ENCODE data around the gene ZC3H12D.

Gene ZC3H12D

DNA sequence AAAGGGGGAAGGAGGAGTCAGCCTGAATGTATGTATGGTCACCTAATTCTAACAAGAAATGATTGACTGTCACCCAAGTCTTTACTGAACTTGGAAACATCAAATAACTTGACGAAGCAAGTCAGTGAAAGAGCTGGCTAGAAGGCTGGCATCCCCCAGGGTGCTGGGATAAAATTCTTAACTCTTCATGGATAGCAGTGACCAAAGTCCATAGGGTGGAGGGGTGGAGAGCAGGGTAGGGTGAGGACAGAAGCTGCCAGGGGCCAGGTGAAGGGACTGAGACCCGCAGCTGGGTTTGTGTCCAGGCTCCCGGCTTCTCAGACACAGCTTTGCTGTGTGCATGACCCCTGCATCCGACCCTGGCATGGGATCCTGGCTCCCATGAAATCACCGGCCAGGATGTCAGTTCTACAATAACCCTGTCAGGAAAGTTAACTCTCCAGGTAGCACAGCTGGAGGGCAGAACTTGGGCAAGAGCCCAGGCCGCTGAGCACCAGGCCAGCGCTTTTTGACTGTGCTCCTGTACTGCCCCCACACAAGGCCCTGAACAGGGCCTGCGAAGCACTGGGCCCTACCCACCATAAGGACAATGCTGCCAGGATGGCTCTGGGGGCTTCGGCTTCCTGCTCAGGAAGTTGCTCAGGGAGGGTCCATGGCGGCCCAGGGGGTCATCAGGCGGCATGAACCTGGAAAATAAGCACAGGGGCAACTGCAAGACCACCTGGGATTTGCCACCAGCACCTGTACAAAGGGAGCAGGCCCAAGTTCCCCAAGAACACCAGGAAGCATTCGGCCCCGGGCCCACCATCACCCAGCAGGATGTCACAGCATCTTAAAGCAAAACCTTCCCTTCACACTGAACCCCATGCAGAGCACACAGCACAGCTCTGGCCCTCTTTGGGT is 32.5 kb downstream of the ZC3H12D start:
- ATAC-seq, result no peak

DNA sequence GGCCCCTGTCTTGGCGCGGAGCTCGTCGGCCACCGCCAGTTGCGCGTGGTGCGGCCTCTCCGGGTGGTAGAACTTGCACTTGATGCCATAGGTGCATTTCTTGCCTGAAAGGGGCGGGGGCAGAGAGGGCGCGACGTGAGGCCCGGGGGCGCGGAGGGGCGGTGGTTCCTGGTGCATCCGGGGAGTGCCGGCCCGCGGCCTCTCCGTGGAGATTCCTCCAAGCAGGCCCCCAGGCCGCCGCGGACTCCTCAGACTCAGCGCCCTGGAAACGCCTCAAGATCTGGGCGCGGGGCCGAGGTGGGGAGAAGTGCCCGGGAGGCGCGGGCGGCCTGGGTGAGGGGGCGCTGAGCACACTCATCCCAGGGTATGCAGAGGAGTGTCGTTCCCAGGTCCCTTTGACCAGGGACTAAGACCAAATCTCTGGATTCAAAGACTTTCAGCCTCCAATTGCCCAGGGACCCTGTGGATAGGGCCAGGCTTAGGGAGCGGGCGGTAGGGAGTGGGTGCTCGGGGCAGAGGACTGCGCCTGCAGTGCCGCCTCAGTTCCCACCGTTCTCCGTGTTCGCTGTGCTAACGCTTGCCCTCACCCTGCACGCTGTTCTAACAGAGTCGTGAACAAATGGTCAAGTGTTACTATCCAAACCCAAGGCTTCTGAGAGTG is 33.3 kb downstream of the ZC3H12D start:
- ATAC-seq, result no peak
- no peak for TF ChIP-seq CSDC2 (CRISPR knock-in tag; IDR thresholded peaks at IDR 0.05)
- TF ChIP-seq ZNF70 (CRISPR knock-in tag; IDR thresholded peaks at IDR 0.05), result no peak
- TF ChIP-seq RARB (CRISPR knock-in tag; IDR thresholded peaks at IDR 0.05), result no peak
- TF ChIP-seq, protein P1, sequence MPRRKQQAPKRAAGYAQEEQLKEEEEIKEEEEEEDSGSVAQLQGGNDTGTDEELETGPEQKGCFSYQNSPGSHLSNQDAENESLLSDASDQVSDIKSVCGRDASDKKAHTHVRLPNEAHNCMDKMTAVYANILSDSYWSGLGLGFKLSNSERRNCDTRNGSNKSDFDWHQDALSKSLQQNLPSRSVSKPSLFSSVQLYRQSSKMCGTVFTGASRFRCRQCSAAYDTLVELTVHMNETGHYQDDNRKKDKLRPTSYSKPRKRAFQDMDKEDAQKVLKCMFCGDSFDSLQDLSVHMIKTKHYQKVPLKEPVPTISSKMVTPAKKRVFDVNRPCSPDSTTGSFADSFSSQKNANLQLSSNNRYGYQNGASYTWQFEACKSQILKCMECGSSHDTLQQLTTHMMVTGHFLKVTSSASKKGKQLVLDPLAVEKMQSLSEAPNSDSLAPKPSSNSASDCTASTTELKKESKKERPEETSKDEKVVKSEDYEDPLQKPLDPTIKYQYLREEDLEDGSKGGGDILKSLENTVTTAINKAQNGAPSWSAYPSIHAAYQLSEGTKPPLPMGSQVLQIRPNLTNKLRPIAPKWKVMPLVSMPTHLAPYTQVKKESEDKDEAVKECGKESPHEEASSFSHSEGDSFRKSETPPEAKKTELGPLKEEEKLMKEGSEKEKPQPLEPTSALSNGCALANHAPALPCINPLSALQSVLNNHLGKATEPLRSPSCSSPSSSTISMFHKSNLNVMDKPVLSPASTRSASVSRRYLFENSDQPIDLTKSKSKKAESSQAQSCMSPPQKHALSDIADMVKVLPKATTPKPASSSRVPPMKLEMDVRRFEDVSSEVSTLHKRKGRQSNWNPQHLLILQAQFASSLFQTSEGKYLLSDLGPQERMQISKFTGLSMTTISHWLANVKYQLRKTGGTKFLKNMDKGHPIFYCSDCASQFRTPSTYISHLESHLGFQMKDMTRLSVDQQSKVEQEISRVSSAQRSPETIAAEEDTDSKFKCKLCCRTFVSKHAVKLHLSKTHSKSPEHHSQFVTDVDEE (CRISPR knock-in tag; IDR thresholded peaks at IDR 0.05), result no peak
- TF ChIP-seq, protein P2, sequence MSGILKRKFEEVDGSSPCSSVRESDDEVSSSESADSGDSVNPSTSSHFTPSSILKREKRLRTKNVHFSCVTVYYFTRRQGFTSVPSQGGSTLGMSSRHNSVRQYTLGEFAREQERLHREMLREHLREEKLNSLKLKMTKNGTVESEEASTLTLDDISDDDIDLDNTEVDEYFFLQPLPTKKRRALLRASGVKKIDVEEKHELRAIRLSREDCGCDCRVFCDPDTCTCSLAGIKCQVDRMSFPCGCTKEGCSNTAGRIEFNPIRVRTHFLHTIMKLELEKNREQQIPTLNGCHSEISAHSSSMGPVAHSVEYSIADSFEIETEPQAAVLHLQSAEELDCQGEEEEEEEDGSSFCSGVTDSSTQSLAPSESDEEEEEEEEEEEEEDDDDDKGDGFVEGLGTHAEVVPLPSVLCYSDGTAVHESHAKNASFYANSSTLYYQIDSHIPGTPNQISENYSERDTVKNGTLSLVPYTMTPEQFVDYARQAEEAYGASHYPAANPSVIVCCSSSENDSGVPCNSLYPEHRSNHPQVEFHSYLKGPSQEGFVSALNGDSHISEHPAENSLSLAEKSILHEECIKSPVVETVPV (CRISPR knock-in tag; IDR thresholded peaks at IDR 0.05), result no peak
- TF ChIP-seq OSR1 (CRISPR knock-in tag; IDR thresholded peaks at IDR 0.05), result no peak
- TF ChIP-seq, protein P3, sequence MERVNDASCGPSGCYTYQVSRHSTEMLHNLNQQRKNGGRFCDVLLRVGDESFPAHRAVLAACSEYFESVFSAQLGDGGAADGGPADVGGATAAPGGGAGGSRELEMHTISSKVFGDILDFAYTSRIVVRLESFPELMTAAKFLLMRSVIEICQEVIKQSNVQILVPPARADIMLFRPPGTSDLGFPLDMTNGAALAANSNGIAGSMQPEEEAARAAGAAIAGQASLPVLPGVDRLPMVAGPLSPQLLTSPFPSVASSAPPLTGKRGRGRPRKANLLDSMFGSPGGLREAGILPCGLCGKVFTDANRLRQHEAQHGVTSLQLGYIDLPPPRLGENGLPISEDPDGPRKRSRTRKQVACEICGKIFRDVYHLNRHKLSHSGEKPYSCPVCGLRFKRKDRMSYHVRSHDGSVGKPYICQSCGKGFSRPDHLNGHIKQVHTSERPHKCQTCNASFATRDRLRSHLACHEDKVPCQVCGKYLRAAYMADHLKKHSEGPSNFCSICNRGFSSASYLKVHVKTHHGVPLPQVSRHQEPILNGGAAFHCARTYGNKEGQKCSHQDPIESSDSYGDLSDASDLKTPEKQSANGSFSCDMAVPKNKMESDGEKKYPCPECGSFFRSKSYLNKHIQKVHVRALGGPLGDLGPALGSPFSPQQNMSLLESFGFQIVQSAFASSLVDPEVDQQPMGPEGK (CRISPR knock-in tag; IDR thresholded peaks at IDR 0.05; ENCODE audit: borderline replicate concordance), result no peak
- TF ChIP-seq ZNF8 (CRISPR knock-in tag; IDR thresholded peaks at IDR 0.05), result no peak

More for the DNA sequence above, 32.5 kb downstream of the ZC3H12D start:
- TF ChIP-seq SNAI2 (CRISPR knock-in tag; IDR thresholded peaks at IDR 0.05) (no peak), RARB (CRISPR knock-in tag; IDR thresholded peaks at IDR 0.05) (no peak), ZFP30 (CRISPR knock-in tag; IDR thresholded peaks at IDR 0.05) (no peak), OSR1 (CRISPR knock-in tag; IDR thresholded peaks at IDR 0.05) (no peak), ESRRG (CRISPR knock-in tag; IDR thresholded peaks at IDR 0.05) (no peak), ZC3H10 (CRISPR knock-in tag; IDR thresholded peaks at IDR 0.05) (no peak), BACH2 (CRISPR knock-in tag; IDR thresholded peaks at IDR 0.05; ENCODE audit: borderline replicate concordance) (no peak), ISL1 (CRISPR knock-in tag; IDR thresholded peaks at IDR 0.05) (no peak), ARNTL (CRISPR knock-in tag; IDR thresholded peaks at IDR 0.05; ENCODE audit: borderline replicate concordance, low read depth) (no peak), TCF4 (CRISPR knock-in tag; IDR thresholded peaks at IDR 0.05; ENCODE audit: borderline replicate concordance) (no peak), ZNF8 (CRISPR knock-in tag; IDR thresholded peaks at IDR 0.05) (no peak), PPARA (CRISPR knock-in tag; IDR thresholded peaks at IDR 0.05; ENCODE audit: borderline replicate concordance) (no peak), ZFP3 (CRISPR knock-in tag; IDR thresholded peaks at IDR 0.05) (no peak), GLIS3 (CRISPR knock-in tag; IDR thresholded peaks at IDR 0.05) (no peak), TOX (CRISPR knock-in tag; IDR thresholded peaks at IDR 0.05; ENCODE audit: borderline replicate concordance) (no peak)
- TF ChIP-seq, protein P4, sequence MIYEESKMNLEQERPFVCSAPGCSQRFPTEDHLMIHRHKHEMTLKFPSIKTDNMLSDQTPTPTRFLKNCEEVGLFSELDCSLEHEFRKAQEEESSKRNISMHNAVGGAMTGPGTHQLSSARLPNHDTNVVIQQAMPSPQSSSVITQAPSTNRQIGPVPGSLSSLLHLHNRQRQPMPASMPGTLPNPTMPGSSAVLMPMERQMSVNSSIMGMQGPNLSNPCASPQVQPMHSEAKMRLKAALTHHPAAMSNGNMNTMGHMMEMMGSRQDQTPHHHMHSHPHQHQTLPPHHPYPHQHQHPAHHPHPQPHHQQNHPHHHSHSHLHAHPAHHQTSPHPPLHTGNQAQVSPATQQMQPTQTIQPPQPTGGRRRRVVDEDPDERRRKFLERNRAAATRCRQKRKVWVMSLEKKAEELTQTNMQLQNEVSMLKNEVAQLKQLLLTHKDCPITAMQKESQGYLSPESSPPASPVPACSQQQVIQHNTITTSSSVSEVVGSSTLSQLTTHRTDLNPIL (CRISPR knock-in tag; IDR thresholded peaks at IDR 0.05; ENCODE audit: low read depth), result no peak
- TF ChIP-seq, protein P2 (CRISPR knock-in tag; IDR thresholded peaks at IDR 0.05), result no peak
- TF ChIP-seq, protein P1 (CRISPR knock-in tag; IDR thresholded peaks at IDR 0.05), result no peak
- TF ChIP-seq, protein P3 (CRISPR knock-in tag; IDR thresholded peaks at IDR 0.05; ENCODE audit: borderline replicate concordance), result no peak
- TF ChIP-seq, protein P5, sequence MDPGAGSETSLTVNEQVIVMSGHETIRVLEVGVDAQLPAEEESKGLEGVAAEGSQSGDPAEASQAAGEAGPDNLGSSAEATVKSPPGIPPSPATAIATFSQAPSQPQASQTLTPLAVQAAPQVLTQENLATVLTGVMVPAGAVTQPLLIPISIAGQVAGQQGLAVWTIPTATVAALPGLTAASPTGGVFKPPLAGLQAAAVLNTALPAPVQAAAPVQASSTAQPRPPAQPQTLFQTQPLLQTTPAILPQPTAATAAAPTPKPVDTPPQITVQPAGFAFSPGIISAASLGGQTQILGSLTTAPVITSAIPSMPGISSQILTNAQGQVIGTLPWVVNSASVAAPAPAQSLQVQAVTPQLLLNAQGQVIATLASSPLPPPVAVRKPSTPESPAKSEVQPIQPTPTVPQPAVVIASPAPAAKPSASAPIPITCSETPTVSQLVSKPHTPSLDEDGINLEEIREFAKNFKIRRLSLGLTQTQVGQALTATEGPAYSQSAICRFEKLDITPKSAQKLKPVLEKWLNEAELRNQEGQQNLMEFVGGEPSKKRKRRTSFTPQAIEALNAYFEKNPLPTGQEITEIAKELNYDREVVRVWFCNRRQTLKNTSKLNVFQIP (CRISPR knock-in tag; IDR thresholded peaks at IDR 0.05; ENCODE audit: borderline replicate concordance, low read depth), result no peak

All from SK-N-SH treated with all-trans-retinoic acid at 6 μM for 48 hours (cell line).